Gastrocnemius medialis (tissue), 4 donors: ENCODE data around the gene NRDE2. TPM values are rescaled to one million over a fixed set of nuclear protein-coding genes. Genes with fewer than 3 reads are reported as not detected.

Experiments
- ATAC-seq, 2 donors: fragments of 150-250 bp; one replicate each; pipeline ENCODE4 v1.9.1; 2016
- DNase-seq, 2 donors: peaks; one replicate each; pipeline ENCODE4 v3.0.0-alpha.2; 2019
- H3K27ac ChIP-seq, 4 donors: fragments of 200-600 bp; sonication (generic); 1 replicate in 1 of 4; 2 replicates in 3 of 4; pipeline ENCODE4 v1.5.1; 2016 to 2018; ENCODE audit warnings: mild to moderate bottlenecking in 2 of 4, moderate library complexity in 1 of 4
- H3K27me3 ChIP-seq, 3 donors: fragments of 200-600 bp; sonication (generic) in 2 of 3; 1 replicate in 1 of 3; 2 replicates in 2 of 3; pipeline versions ENCODE4 v1.5.1 to v1.6.0; 2016 to 2019; ENCODE audit warnings: mild to moderate bottlenecking in 1 of 3, moderate library complexity in 1 of 3
- H3K36me3 ChIP-seq, 2 donors: fragments of 200-600 bp; sonication (generic) in 1 of 2; one replicate each; pipeline ENCODE4 v1.5.1; 2017 to 2018
- H3K4me1 ChIP-seq, 2 donors: fragments of 200-600 bp; sonication (generic) in 1 of 2; one replicate each; pipeline ENCODE4 v1.5.1; 2016 to 2017; ENCODE audit warnings: mild to moderate bottlenecking in 2 of 2
- H3K4me3 ChIP-seq, 4 donors: fragments of 200-600 bp; sonication (generic) in 3 of 4; 1 replicate in 1 of 4; 2 replicates in 3 of 4; pipeline ENCODE4 v1.5.1; 2016 to 2019; ENCODE audit warnings: mild to moderate bottlenecking in 2 of 4
- H3K9me3 ChIP-seq, 3 donors: fragments of 200-600 bp; sonication (generic) in 2 of 3; 1 replicate in 1 of 3; 2 replicates in 2 of 3; pipeline ENCODE4 v1.5.1; 2016 to 2019
- CTCF ChIP-seq, 5 experiments: fragments of 450-650 bp in 3 of 5; fragments of 200-600 bp in 2 of 5; sonication (generic) in 2 of 5; IDR thresholded peaks in 4 of 5; conservative IDR thresholded peaks in 1 of 5; 1 replicate in 4 of 5; 2 replicates in 1 of 5; pipeline ENCODE4 v1.5.1; 2016 to 2019; ENCODE audit warnings: antibody characterized with exemption in 5 of 5, mild to moderate bottlenecking in 3 of 5, moderate library complexity in 3 of 5
- POLR2A ChIP-seq, 2 donors: fragments of 450-650 bp; IDR thresholded peaks; one replicate each; pipeline ENCODE4 v1.6.1; 2017; ENCODE audit warnings: antibody characterized with exemption in 2 of 2, mild to moderate bottlenecking in 2 of 2, moderate library complexity in 2 of 2
- in situ Hi-C, 4 donors: fragments of 200-750 bp; cut with MboI; loops; one replicate each; pipeline versions ENCODE4 v1.15.0 to v1.8.0; 2017; ENCODE audit warnings: low sequenced_read_pairs in 4 of 4
- intact Hi-C: fragments of 100-400 bp; cut with DNase I; formaldehyde crosslinking; loops from one replicate; pipeline ENCODE4 v1.15.1; 2023; ENCODE audit warnings: low total_unique reads
- total RNA-seq, 4 donors: library from RNA; depleted of rRNA; stranded (reverse); fragments of >200 nt; gene quantifications; one replicate each; pipeline versions ENCODE4 v1.1.0 to v1.2.3, GENCODE V29; 2016

Gene NRDE2
- total RNA-seq, 4 donors from 2014 or later: 7.5 to 11.8 (median 10.2) TPM

DNA sequence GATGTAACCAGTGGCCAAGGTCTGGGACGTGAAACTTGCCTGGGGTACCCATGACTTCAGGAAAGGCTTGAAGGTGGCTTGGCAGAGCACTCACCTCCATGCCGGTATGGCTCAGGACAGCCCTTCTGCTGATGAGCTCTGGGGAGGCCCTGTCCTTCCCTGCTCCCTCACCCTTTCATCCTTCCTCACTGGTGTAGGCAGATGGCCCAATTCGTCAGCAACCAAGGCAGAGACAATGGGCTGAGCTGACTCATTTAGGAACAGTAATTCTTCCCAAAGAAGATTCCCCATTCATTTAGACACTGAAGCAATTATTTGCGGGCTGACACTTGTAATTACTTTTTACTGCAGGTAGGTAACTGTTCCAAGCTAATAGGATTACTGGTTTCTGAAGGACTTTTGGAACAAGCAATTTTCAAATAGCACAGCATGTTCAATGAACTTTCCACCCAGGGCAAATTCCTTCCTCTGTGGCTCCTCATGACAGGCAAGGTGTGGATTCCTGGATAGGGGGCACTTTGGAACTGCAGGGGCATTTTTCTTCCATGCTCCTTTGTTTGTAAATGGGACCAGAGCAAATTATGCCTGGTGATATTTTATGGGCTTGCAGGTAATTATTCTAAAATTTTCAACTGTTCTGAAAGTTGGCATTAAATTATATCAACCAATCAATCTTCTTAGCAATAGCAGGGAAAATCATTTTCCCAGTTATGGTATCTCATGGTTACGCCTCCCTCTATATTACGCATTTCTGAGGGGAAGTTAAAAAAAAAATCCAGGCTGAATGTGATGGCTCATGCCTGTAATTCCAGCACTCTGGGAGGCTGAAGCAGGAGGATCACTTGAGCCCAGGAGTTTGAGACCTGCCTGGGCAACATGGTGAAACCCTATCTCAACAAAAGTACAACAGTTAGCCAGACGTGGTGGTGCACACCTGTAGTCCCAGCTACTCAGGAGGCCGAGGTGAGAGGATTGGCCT, 24.1 kb upstream of the NRDE2 start:
- Histone ChIP-seq H3K27me3 (no peaks in the 10 kb centered on the region), H3K4me3 (no peak overlapping the region), H3K36me3 (no peaks in the 10 kb centered on the region), H3K27ac (no peak overlapping the region), H3K9me3 (no peaks in the 10 kb centered on the region), H3K4me1 (no peaks in the 10 kb centered on the region)
- TF ChIP-seq CTCF (IDR thresholded peaks at IDR 0.05 in 4 of 5, conservative IDR thresholded peaks at IDR 0.05 in 1 of 5): no peak
- TF ChIP-seq POLR2A (IDR thresholded peaks at IDR 0.05): no peak
- in situ Hi-C loops: no loop called here
- ATAC-seq (no peak), DNase-seq (no peak)
- intact Hi-C loops: no loop called here

- in situ Hi-C loops: no loop called here
- ATAC-seq (no peak), DNase-seq (no peak)
- Histone ChIP-seq H3K4me3 (no peak overlapping the region), H3K27ac (no peak overlapping the region), H3K4me1 (no peaks in the 10 kb centered on the region), H3K36me3 (no peaks in the 10 kb centered on the region), H3K27me3 (no peaks in the 10 kb centered on the region), H3K9me3 (no peaks in the 10 kb centered on the region)
- intact Hi-C loops: no loop called here
- TF ChIP-seq POLR2A (IDR thresholded peaks at IDR 0.05): no peak
- TF ChIP-seq CTCF (IDR thresholded peaks at IDR 0.05 in 4 of 5, conservative IDR thresholded peaks at IDR 0.05 in 1 of 5): no peak
Measured at GRCh38 chr14:90354551-90355298, 23.0 kb upstream of the NRDE2 start.

- H3K4me1 ChIP-seq: no peaks in the 10 kb centered on the region
- H3K27ac ChIP-seq: no peak overlapping the region
- no peak for TF ChIP-seq POLR2A (IDR thresholded peaks at IDR 0.05)
- no peak for TF ChIP-seq CTCF (IDR thresholded peaks at IDR 0.05 in 4 of 5, conservative IDR thresholded peaks at IDR 0.05 in 1 of 5)
- intact Hi-C loops (no loop called here), in situ Hi-C loops (no loop called here)
- no peaks in the 10 kb centered on the region for H3K36me3 ChIP-seq
- H3K9me3 ChIP-seq: no peaks in the 10 kb centered on the region
- H3K4me3 ChIP-seq: no peak overlapping the region
- ATAC-seq: no peak
- no peaks in the 10 kb centered on the region for H3K27me3 ChIP-seq
- DNase-seq: no peak
Measured at GRCh38 chr14:90349739-90350138, 18.0 kb upstream of the NRDE2 start.

DNA sequence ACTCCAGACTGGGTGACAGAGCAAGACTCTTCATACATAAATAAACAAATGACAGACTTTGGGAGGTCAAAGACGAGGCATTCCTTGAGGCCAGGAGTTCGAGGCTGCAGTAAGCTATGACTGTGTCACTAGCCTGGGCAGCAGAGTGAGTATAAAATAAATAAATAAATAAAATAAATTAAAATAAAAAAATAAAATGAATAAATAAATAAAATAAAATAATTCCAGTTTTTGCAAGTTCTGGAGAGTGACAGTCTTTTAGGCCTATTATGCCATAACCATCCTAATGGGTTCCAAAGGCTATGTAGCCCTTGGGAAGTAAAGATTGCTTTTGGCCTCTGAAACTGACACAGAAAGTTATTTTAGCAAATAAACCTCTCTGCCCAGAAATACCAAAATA, 16.5 kb upstream of the NRDE2 start:
- H3K4me1 ChIP-seq: no peaks in the 10 kb centered on the region
- no peak overlapping the region for H3K4me3 ChIP-seq
- DNase-seq (no peak), ATAC-seq (no peak)
- no peaks in the 10 kb centered on the region for H3K27me3 ChIP-seq
- in situ Hi-C loops: no loop called here
- no peak overlapping the region for H3K27ac ChIP-seq
- no peaks in the 10 kb centered on the region for H3K9me3 ChIP-seq
- TF ChIP-seq CTCF (IDR thresholded peaks at IDR 0.05 in 4 of 5, conservative IDR thresholded peaks at IDR 0.05 in 1 of 5): no peak
- no peak for TF ChIP-seq POLR2A (IDR thresholded peaks at IDR 0.05)
- H3K36me3 ChIP-seq: no peaks in the 10 kb centered on the region
- intact Hi-C loops: no loop called here
